Measurements from ENCODE around the gene ACAN. TPM values are rescaled to one million over a fixed set of nuclear protein-coding genes. Genes with fewer than 3 reads are reported as not detected.

The ACAN gene
- total and polyA plus RNA-seq, 9 of the 15 experiments (the other 6 are each of a cell fraction or from before 2014, with no cell fraction given): not detected

DNA sequence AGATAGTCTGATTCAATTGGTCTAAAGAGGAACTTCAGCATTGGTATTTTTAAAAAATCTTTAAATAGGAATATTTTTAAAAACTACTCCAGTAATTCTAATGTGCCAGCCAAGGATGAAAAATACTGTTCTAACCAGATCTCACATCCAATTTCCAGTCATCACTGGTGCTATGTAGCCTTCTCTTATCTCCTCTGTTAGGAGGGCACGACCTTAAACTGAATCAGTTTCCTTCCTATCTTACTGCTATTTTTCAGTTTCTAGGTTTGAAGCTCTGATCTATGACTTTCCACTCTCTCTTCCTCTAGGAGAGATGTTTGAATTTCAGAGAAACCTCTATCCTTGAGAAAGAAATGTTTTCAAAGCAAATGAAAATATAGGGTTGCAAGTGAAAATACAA lies 60.2 kb downstream of the ACAN start (continued):
- TF ChIP-seq FOXK1 (CRISPR knock-in tag; IDR thresholded peaks at IDR 0.05; ENCODE audit: borderline replicate concordance) (no peak), NR2C1 (IDR thresholded peaks at IDR 0.05) (no peak), NR2C1 (tag; IDR thresholded peaks at IDR 0.05) (no peak), ZBTB49 (CRISPR knock-in tag; IDR thresholded peaks at IDR 0.05; ENCODE audit: borderline replicate concordance) (no peak)
- TF ChIP-seq, protein P1, sequence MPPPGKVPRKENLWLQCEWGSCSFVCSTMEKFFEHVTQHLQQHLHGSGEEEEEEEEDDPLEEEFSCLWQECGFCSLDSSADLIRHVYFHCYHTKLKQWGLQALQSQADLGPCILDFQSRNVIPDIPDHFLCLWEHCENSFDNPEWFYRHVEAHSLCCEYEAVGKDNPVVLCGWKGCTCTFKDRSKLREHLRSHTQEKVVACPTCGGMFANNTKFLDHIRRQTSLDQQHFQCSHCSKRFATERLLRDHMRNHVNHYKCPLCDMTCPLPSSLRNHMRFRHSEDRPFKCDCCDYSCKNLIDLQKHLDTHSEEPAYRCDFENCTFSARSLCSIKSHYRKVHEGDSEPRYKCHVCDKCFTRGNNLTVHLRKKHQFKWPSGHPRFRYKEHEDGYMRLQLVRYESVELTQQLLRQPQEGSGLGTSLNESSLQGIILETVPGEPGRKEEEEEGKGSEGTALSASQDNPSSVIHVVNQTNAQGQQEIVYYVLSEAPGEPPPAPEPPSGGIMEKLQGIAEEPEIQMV (tag; conservative IDR thresholded peaks at IDR 0.05; ENCODE audit: low read depth): no peak

- Histone ChIP-seq H2AFZ (ENCODE audit: low read depth, low read length) (peak overlapping the region; percentile 85), H3K36me3 (ENCODE audit: control insufficient read depth, insufficient read depth, low read length) (no peaks in the 10 kb centered on the region), H3K9me3 (replicated peaks; ENCODE audit: control insufficient read depth, insufficient read depth, low read depth, low read length) (no peaks in the 10 kb centered on the region), H3K4me2 (ENCODE audit: insufficient read depth, low read length) (peak overlapping the region; percentile 58; the same call in 1 of the 2 replicates), H3K9ac (ENCODE audit: insufficient read depth in 1 of 2, low read depth in 2 of 2, low read length in 2 of 2) (peak overlapping the region in 1 of 2 experiments; percentile 8; a peak in 1 of 4 replicates), H3K79me2 (ENCODE audit: control insufficient read depth, insufficient read depth, low read length) (no peaks in the 10 kb centered on the region), H4K20me1 (replicated peaks; ENCODE audit: control insufficient read depth, insufficient read depth, low read length) (no peaks in the 10 kb centered on the region), H3K27me3 (ENCODE audit: control insufficient read depth in 2 of 2, insufficient read depth in 2 of 2, low read length in 2 of 2) (peaks cover 5 to 17% of the 10 kb centered on the region in 2 experiments; a peak in 3 of 5 replicates), H3K4me1 (replicated peaks in 1 of 2; ENCODE audit: control insufficient read depth in 2 of 2, insufficient read depth in 2 of 2, low read length in 2 of 2) (peaks cover 18 to 27% of the 10 kb centered on the region in 2 experiments; a peak in 4 of 5 replicates), H3K27ac (ENCODE audit: extremely low read depth, low read depth, low read length) (peak overlapping the region; percentile 69), H3K4me3 (no peak overlapping the region), H3K9me1 (ENCODE audit: control insufficient read depth, insufficient read depth, low read length) (no peaks in the 10 kb centered on the region)
- in situ Hi-C loops (cut with MboI): no loop called here
- no TSS peak for BruUV-seq (replicated peaks)
- 0% methylated on average over 4 of the region's 4 CpGs for WGBS (ENCODE audit: insufficient coverage, low coverage, missing lambda C conversion rate)
- FAIRE-seq (peak; percentile 73), ATAC-seq (peak; percentile 73), DNase-seq (ENCODE audit: extremely low read depth in 1 of 4, low spot score in 3 of 4) (peak; percentile 38 to 73 (median 51))
- intact Hi-C loops (cut with micrococcal nuclease): no loop called here
- CTCF ChIA-PET (ENCODE audit: low intra/inter-chr PET ratio): no interaction called here
- POLR2A ChIA-PET: interaction anchor here (0.6 to 1.0 kb wide), 6 partner anchors 10 to 47 kb away, joined by 3 to 4 read pairs (median 3); no protein-coding TSS in a partner anchor
- TF ChIP-seq, protein P2, sequence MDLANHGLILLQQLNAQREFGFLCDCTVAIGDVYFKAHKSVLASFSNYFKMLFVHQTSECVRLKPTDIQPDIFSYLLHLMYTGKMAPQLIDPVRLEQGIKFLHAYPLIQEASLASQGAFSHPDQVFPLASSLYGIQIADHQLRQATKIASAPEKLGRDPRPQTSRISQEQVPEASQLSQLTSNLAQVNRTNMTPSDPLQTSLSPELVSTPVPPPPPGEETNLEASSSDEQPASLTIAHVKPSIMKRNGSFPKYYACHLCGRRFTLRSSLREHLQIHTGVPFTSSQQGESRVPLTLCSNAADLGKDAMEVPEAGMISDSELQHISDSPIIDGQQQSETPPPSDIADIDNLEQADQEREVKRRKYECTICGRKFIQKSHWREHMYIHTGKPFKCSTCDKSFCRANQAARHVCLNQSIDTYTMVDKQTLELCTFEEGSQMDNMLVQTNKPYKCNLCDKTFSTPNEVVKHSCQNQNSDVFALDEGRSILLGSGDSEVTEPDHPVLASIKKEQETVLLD (IDR thresholded peaks at IDR 0.05): no peak
- TF ChIP-seq RAD21 (CRISPR knock-in tag; conservative IDR thresholded peaks at IDR 0.05 in 1 of 2, IDR thresholded peaks at IDR 0.05 in 1 of 2): no peak
- no peak for TF ChIP-seq ZNF583 (CRISPR knock-in tag; IDR thresholded peaks at IDR 0.05)
- no peak for TF ChIP-seq ZNF395 (CRISPR knock-in tag; IDR thresholded peaks at IDR 0.05)
- peak; percentile 20; the same call in 1 of the 2 replicates for TF ChIP-seq NCOR1 (IDR thresholded peaks at IDR 0.05)
Measured at GRCh38 chr15:88864861-88865497, 61.7 kb downstream of the ACAN start.

Measured in K562 (cell line).